D721Med (cell line): ENCODE data around the gene GPR18.

Experiments
- DNase-seq: peaks from one replicate; pipeline ENCODE4 v3.0.0; 2011; ENCODE audit warnings: low spot score; ENCODE audit not compliant: insufficient read length
- FAIRE-seq: peaks from 2 replicates; lab custom pipeline; 2011; peaks lifted over from hg19 to GRCh38; lab: Jason Lieb, UNC
- TF ChIP-seq, protein P1 (sequence below): IDR thresholded peaks from 2 replicates; pipeline ENCODE4 v1.5.1; 2012; ENCODE audit warnings: mild to moderate bottlenecking, control low read depth; ENCODE audit not compliant: insufficient read depth; ENCODE audit errors: missing control alignments

The GPR18 gene

DNA sequence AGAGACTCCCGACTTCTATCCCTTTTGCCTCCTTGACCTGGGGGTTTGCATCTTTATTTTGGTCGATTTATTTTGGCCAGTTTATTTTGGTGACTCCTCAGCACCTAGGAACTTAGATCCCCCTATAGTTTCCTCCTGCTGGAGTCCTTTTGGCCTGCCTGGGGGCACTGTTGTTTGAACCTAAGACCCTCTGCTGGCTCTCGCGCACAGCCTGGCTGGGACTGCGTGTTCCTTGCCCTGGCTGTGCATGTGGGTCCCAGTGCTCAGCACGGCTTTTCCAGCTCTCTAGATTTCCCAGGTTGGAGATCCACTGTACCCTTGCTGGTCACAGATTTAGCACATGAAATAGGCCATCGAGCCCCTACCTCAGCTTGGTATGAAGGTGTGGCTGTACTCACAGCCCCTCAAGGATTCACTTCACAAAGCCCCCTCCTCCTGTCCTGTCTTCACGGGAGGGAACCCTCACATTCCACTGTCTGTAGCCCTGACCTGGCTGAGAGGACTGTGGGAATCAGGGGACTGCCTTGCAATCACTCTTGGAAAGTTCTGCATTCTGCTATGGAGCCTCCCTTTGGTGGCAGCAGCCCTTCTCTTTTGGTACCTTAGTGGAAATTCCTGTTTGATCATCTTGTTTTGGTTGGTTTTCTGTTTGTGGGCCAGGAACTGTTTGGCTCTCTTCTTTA is 49.2 kb downstream of the GPR18 start:
- TF ChIP-seq, protein P1, sequence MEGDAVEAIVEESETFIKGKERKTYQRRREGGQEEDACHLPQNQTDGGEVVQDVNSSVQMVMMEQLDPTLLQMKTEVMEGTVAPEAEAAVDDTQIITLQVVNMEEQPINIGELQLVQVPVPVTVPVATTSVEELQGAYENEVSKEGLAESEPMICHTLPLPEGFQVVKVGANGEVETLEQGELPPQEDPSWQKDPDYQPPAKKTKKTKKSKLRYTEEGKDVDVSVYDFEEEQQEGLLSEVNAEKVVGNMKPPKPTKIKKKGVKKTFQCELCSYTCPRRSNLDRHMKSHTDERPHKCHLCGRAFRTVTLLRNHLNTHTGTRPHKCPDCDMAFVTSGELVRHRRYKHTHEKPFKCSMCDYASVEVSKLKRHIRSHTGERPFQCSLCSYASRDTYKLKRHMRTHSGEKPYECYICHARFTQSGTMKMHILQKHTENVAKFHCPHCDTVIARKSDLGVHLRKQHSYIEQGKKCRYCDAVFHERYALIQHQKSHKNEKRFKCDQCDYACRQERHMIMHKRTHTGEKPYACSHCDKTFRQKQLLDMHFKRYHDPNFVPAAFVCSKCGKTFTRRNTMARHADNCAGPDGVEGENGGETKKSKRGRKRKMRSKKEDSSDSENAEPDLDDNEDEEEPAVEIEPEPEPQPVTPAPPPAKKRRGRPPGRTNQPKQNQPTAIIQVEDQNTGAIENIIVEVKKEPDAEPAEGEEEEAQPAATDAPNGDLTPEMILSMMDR, result no peak
- FAIRE-seq (no peak), DNase-seq (no peak)

DNA sequence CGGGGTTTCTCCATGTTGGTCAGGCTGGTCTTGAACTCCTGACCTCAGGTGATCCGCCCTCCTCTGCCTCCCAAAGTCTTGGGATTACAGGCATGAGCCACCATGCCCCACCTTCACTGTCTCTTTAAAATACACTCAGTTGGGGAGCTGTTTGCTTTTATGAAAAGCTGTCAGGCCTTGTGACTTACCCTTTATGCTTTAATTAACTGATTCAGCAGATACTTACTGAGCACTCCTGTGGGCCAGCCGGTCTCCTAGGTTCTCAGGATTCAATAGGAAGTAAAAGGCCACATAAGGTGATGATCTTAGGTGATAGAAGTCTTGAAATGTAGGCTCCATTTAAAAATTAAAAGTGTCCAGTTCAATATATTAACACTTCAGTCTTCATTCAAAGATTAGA is 50.0 kb downstream of the GPR18 start:
- TF ChIP-seq, protein P1, result no peak

DNA sequence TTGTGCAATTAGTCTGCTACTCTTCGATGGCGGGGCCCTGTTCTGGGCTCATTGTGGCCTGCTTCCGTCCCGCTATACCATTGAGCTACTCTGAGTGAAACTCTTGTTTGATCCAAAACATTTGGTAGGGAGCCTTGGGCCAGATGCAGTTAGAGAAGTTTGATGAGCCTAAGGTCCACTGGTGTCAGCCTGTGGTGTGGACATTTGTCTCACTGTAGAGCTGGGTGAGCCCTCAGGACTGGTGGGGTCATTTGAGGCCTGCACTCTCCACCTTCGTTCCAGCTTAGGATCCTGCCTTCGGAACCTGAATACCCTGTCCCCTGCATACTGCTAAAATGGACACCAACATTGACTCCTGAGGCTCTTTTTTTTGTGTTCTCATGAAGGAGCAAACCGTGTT is 50.7 kb downstream of the GPR18 start:
- TF ChIP-seq, protein P1, result no peak
- DNase-seq, result no peak
- FAIRE-seq, result no peak

More for the DNA sequence above, 50.0 kb downstream of the GPR18 start:
- FAIRE-seq (no peak), DNase-seq (no peak)

DNA sequence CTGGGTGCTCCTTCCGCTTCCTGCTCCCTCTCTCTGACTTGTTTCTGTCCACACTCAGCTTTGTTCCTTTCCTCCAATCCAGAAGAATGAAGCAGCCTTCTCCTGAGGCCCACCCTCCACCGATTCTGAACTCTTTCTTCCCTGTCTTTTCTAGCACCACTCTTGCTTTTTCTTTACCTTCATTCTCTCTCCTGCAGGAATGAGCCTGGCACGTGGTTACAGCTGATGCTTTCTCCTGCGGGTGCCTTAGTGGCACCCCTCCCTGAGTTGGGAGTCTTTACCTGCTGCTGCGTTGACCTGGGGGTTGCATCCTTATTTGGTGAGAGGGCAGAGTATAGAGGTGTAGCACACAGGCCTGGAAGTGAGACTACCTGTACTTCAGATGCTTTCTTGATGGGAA is 51.3 kb downstream of the GPR18 start:
- DNase-seq (no peak), FAIRE-seq (no peak)
- TF ChIP-seq, protein P1, result no peak

DNA sequence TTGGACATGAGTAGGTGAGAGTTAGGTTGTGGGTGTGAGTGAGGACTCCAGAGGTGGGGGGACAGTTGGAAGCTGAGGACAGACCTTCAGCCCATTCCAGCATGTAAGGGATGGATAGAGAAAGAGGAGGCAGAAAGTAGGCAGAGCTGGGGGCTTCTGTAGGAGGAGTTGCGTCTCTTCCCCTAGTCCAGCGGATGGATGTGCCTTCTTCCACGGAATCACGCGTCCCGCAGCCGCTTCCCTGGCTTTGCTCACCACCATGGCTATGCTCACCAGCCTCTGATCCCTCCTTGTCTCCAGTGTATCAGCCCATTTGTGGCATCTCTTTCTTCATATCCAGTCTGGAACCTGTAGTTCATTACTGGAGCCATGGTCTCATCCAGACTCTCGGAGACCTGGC is 52.0 kb downstream of the GPR18 start:
- TF ChIP-seq, protein P1, result no peak
- FAIRE-seq (no peak), DNase-seq (no peak)

- FAIRE-seq (no peak), DNase-seq (no peak)
- TF ChIP-seq, protein P1, result no peak
These were observed 52.5 kb downstream of the GPR18 start for GRCh38 chr13:99205621-99206220.
